Panc1 (cell line): Measurements from ENCODE around the gene RIOK3. TPM values are rescaled to one million over a fixed set of nuclear protein-coding genes. Genes with fewer than 3 reads are reported as not detected.

ENCODE experiments used
- ATAC-seq: fragments of 200-7000 bp; cut with Tn5 transposase; 2 replicates; pipeline ENCODE4 v1.9.1; 2020; ENCODE audit warnings: mild to moderate bottlenecking, moderate library complexity
- BruUV-seq: library from RNA; stranded (reverse); fragments of 400-500 nt; replicated peaks from 2 replicates; lab custom pipeline; 2021; lab: Mats Ljungman, UMichigan
- CTCF ChIA-PET: fragments of 300-600 bp; sonication (Branson Sonifier 250); formaldehyde crosslinking; loops from one replicate; lab custom pipeline; 2022; ENCODE audit warnings: antibody characterized with exemption; lab: Charles Lee
- POLR2A ChIA-PET: fragments of 300-600 bp; sonication (Branson Sonifier 250); formaldehyde crosslinking; loops from one replicate; lab custom pipeline; 2022; ENCODE audit warnings: antibody characterized with exemption; lab: Charles Lee
- DNase-seq: peaks from one replicate; pipeline ENCODE4 v3.0.0-alpha.2; 2010; ENCODE audit warnings: low read depth, low spot score
- H3K27ac ChIP-seq: 2 replicates; pipeline ENCODE4 v1.5.1; 2011; ENCODE audit warnings: mild to moderate bottlenecking, low read length, inconsistent platforms
- H3K27me3 ChIP-seq: fragments of 200-500 bp; sonication (Bioruptor generic); 2 replicates; pipeline ENCODE4 v1.6.0; 2014; ENCODE audit warnings: low read length, inconsistent platforms; ENCODE audit not compliant: control insufficient read depth, insufficient read depth
- H3K36me3 ChIP-seq: fragments of 200-500 bp; sonication (Bioruptor generic); 2 replicates; pipeline ENCODE4 v1.5.1; 2014; ENCODE audit warnings: inconsistent platforms, mild to moderate bottlenecking, low read length, moderate library complexity; ENCODE audit not compliant: control insufficient read depth, insufficient read depth
- H3K4me1 ChIP-seq: 2 replicates; pipeline ENCODE4 v1.5.1; 2011; ENCODE audit warnings: inconsistent platforms, mild to moderate bottlenecking, low read length, moderate library complexity; ENCODE audit not compliant: control insufficient read depth, insufficient read depth
- H3K4me3 ChIP-seq, 2 experiments: 2 replicates each; pipeline ENCODE4 v1.5.1; 2011 to 2012; ENCODE audit warnings: low read depth in 2 of 2, low read length in 2 of 2, mild to moderate bottlenecking in 2 of 2, inconsistent platforms in 1 of 2, moderate library complexity in 1 of 2
- H3K9me3 ChIP-seq: fragments of 200-500 bp; sonication (Bioruptor generic); 2 replicates; pipeline ENCODE4 v1.5.1; 2014; ENCODE audit warnings: low read depth, mild to moderate bottlenecking, inconsistent platforms, low read length, moderate library complexity; ENCODE audit not compliant: control insufficient read depth, insufficient read depth
- CTCF ChIP-seq: fragments of 450-650 bp; IDR thresholded peaks from 2 replicates; pipeline ENCODE4 v1.5.1; 2017; ENCODE audit warnings: mild to moderate bottlenecking
- POLR2AphosphoS5 ChIP-seq: IDR thresholded peaks from 2 replicates; pipeline ENCODE4 v1.6.1; 2012; ENCODE audit warnings: mild to moderate bottlenecking, low read depth, low read length, moderate library complexity
- REST ChIP-seq, 2 experiments: IDR thresholded peaks; 2 replicates each; pipeline ENCODE4 v1.6.1; 2011 to 2012; ENCODE audit warnings: low read depth in 2 of 2, control low read depth in 1 of 2, low read length in 1 of 2, mild to moderate bottlenecking in 1 of 2, moderate library complexity in 1 of 2; ENCODE audit not compliant: insufficient read depth in 1 of 2
- SIN3A ChIP-seq: IDR thresholded peaks from 2 replicates; pipeline ENCODE4 v1.6.1; 2012; ENCODE audit warnings: low read depth, mild to moderate bottlenecking, low read length, moderate library complexity, borderline replicate concordance; ENCODE audit not compliant: insufficient read depth
- TCF7L2 ChIP-seq: IDR thresholded peaks from 2 replicates; pipeline ENCODE4 v1.6.1; 2011; ENCODE audit warnings: mild to moderate bottlenecking, low read depth, low read length, inconsistent platforms
- in situ Hi-C: cut with HindIII; loops from 2 replicates; pipeline ENCODE4 v1.10.0; 2016; ENCODE audit warnings: low sequenced_read_pairs, low pct_unique_long_range_greater_than_20kb
- intact Hi-C: fragments of 100-400 bp; cut with micrococcal nuclease; formaldehyde crosslinking; loops from one replicate; pipeline ENCODE4 v1.10.0; 2022; ENCODE audit not compliant: unreplicated experiment
- total RNA-seq: library from RNA; stranded (reverse); gene quantifications from one replicate; pipeline ENCODE4 v1.2.1, GENCODE V29; 2021; ENCODE audit not compliant: unreplicated experiment

RIOK3 gene
- total RNA-seq, 1 experiment from 2014 or later: 74.7 TPM

- intact Hi-C loops (no loop called here), in situ Hi-C loops (no loop called here)
- Histone ChIP-seq H3K9me3 (no peaks in the 10 kb centered on the region), H3K4me3 (no peak overlapping the region), H3K4me1 (peaks cover 25% of the 10 kb centered on the region), H3K27ac (no peak overlapping the region), H3K27me3 (no peaks in the 10 kb centered on the region), H3K36me3 (peaks cover 30% of the 10 kb centered on the region)
- ATAC-seq: no peak
- no peak for TF ChIP-seq CTCF
- TF ChIP-seq TCF7L2: no peak
- no peak for TF ChIP-seq SIN3A
- TF ChIP-seq REST (IDR thresholded peaks at IDR 0.05; ENCODE audit: insufficient read depth in 1 of 2, low read depth in 2 of 2, low read length in 1 of 2): no peak
- no peak for TF ChIP-seq POLR2AphosphoS5
- DNase-seq: no peak
- ChIA-PET POLR2A (interaction anchor here (0.6 kb wide), 1 partner anchor 27 kb away, joined by 5 read pairs; no protein-coding TSS in a partner anchor), CTCF (interaction anchor here (0.6 kb wide), 1 partner anchor 14 kb away, joined by 4 read pairs; no protein-coding TSS in a partner anchor)
- BruUV-seq: no TSS peak
These were observed 7.5 kb downstream of the RIOK3 start for GRCh38 chr18:23460285-23461273.

- Histone ChIP-seq H3K27me3 (no peaks in the 10 kb centered on the region), H3K27ac (no peak overlapping the region), H3K36me3 (peaks cover 36% of the 10 kb centered on the region), H3K4me1 (peaks cover 14% of the 10 kb centered on the region), H3K9me3 (no peaks in the 10 kb centered on the region), H3K4me3 (no peak overlapping the region)
- intact Hi-C loops: no loop called here
- ChIA-PET CTCF (no interaction called here), POLR2A (no interaction called here)
- no TSS peak for BruUV-seq
- in situ Hi-C loops: no loop called here
- no peak for ATAC-seq
- DNase-seq: no peak
- no peak for TF ChIP-seq SIN3A
- TF ChIP-seq REST (IDR thresholded peaks at IDR 0.05; ENCODE audit: insufficient read depth in 1 of 2, low read depth in 2 of 2, low read length in 1 of 2): no peak
- no peak for TF ChIP-seq POLR2AphosphoS5
- TF ChIP-seq TCF7L2: no peak
- no peak for TF ChIP-seq CTCF
These were observed 9.8 kb downstream of the RIOK3 start for GRCh38 chr18:23462876-23463275.
